Subcutaneous abdominal adipose tissue (tissue), 5 donors: Measurements from ENCODE around the gene POLR3A.

Experiments
- H3K27ac ChIP-seq: one replicate; pipeline ENCODE4 v1.7.0; 2013; ENCODE audit warnings: low read depth, mild to moderate bottlenecking, inconsistent platforms, low read length, moderate library complexity
- H3K27me3 ChIP-seq, 5 donors: one replicate each; pipeline ENCODE4 v1.7.0; 2013; ENCODE audit warnings: low read length in 5 of 5, inconsistent platforms in 1 of 5; ENCODE audit not compliant: control insufficient read depth in 5 of 5, insufficient read depth in 4 of 5
- H3K36me3 ChIP-seq, 5 donors: one replicate each; pipeline ENCODE4 v1.7.0; 2013; ENCODE audit warnings: low read length in 5 of 5; ENCODE audit not compliant: control insufficient read depth in 5 of 5, insufficient read depth in 5 of 5
- H3K4me1 ChIP-seq, 5 donors: one replicate each; pipeline ENCODE4 v1.7.0; 2013; ENCODE audit warnings: low read length in 5 of 5, mild to moderate bottlenecking in 3 of 5, moderate library complexity in 1 of 5; ENCODE audit not compliant: control insufficient read depth in 5 of 5, insufficient read depth in 5 of 5
- H3K4me3 ChIP-seq, 5 donors: one replicate each; pipeline ENCODE4 v1.7.0; 2013; ENCODE audit warnings: low read length in 5 of 5, low read depth in 1 of 5
- H3K9ac ChIP-seq, 5 donors: one replicate each; pipeline ENCODE4 v1.7.0; 2013; ENCODE audit warnings: low read length in 5 of 5, mild to moderate bottlenecking in 4 of 5, moderate library complexity in 3 of 5
- H3K9me3 ChIP-seq, 5 donors: one replicate each; pipeline ENCODE4 v1.7.0; 2013; ENCODE audit warnings: low read length in 5 of 5; ENCODE audit not compliant: control insufficient read depth in 5 of 5
- donor health status: healthy.
- donor health status: healthy.
- donor health status: healthy.
- donor health status: healthy.
- donor health status: healthy.

The POLR3A gene

DNA sequence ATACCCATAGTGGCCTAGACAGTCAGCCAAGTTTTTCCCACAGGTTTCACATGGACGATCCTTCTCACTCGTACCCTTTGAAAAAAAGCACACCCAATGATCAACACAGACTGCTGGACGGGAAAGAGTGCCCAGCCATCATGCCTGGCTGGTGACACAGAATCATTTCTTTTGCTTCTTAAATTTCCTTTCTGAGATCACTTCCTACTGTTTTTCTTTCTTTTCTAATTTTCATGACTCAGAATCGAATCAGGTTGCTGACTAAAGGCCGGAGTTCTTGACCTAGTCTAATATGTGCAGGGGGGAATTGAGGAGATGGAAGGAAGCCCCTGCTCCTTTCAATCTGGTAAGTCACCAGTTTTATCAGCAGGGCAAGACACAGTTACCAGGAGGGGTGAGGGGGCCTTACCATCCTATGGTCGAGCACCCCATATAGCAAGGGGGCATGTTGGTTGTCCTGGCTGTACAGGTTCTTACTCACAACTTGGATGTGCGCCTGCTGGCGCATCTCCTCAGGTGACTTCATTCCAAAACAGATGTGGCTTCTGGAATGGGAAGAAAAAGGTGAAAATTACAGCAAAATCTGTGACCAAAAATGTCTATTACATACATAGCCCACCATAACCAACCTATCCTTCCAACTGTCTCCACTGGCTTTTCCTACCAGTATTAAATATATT lies 3.5 kb downstream of the POLR3A start:
- H3K4me1 ChIP-seq = peaks cover 2 to 25% (median 21%) of the 10 kb centered on the region in 5 donors
- no peaks in the 10 kb centered on the region for H3K9me3 ChIP-seq
- peak overlapping the region in 1 of 5 donors; percentile 6 for H3K9ac ChIP-seq
- H3K27me3 ChIP-seq = no peaks in the 10 kb centered on the region
- peaks cover 23 to 56% (median 51%) of the 10 kb centered on the region in 5 donors for H3K36me3 ChIP-seq
- H3K27ac ChIP-seq = no peak overlapping the region
- H3K4me3 ChIP-seq = no peak overlapping the region

GRCh38 chr10:78023741-78024140 lies 5.6 kb downstream of the POLR3A start:
- H3K27me3 ChIP-seq = no peaks in the 10 kb centered on the region
- H3K4me1 ChIP-seq = peaks cover 0 to 12% (median 11%) of the 10 kb centered on the region in 5 donors
- no peak overlapping the region for H3K9ac ChIP-seq
- no peak overlapping the region for H3K4me3 ChIP-seq
- no peak overlapping the region for H3K27ac ChIP-seq
- peaks cover 33 to 73% (median 68%) of the 10 kb centered on the region in 5 donors for H3K36me3 ChIP-seq
- no peaks in the 10 kb centered on the region for H3K9me3 ChIP-seq

DNA sequence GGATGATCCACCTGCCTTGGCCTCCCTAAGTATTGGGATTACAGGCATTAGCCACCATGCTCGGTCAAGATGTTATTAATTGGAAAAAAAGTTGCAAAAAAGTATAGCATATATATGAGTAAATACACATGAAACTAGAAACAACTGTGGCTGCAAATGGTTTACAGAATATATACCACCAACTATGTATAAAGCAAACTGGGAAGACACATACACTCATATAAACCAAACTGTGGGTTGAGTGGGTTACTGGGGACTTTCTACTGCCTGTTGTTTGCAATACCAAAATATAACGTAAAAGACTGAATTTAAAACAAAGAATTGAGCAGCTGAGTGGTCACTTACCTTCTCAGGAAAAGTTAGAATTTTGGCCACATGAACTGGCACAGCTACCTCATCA lies 8.1 kb downstream of the POLR3A start:
- Histone ChIP-seq H3K36me3 (peaks cover 35 to 95% (median 90%) of the 10 kb centered on the region in 5 donors), H3K9me3 (no peaks in the 10 kb centered on the region), H3K9ac (no peak overlapping the region), H3K27me3 (no peaks in the 10 kb centered on the region), H3K4me1 (no peaks in the 10 kb centered on the region), H3K27ac (no peak overlapping the region), H3K4me3 (no peak overlapping the region)

DNA sequence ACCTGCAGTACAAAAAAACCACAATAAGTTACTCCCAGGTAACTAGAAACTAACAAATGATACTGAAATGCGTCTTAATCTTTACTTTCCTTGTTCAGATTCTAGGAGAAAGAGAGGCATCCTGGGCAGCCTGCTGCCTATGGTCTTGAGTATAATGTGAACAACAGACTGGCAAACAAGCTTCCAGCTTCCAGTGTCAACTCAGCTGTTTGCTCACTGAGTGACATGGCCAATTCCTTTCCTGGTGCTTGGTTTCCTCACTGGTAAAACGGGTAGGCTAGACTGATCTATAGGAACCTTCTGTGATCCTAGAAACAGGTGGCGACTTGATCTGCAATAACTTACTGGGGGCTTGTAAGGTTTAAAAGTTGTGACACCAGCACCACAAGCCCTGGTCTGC lies 10.1 kb downstream of the POLR3A start:
- peaks cover 33 to 91% (median 87%) of the 10 kb centered on the region in 5 donors for H3K36me3 ChIP-seq
- no peaks in the 10 kb centered on the region for H3K27me3 ChIP-seq
- H3K27ac ChIP-seq = no peak overlapping the region
- no peak overlapping the region for H3K4me3 ChIP-seq
- no peak overlapping the region for H3K9ac ChIP-seq
- H3K4me1 ChIP-seq = no peaks in the 10 kb centered on the region
- H3K9me3 ChIP-seq = no peaks in the 10 kb centered on the region

GRCh38 chr10:78017856-78018255 lies 11.5 kb downstream of the POLR3A start:
- Histone ChIP-seq H3K36me3 (peaks cover 39 to 91% (median 82%) of the 10 kb centered on the region in 5 donors), H3K9me3 (no peaks in the 10 kb centered on the region), H3K4me3 (no peak overlapping the region), H3K27me3 (no peaks in the 10 kb centered on the region), H3K4me1 (peaks cover 0 to 9% (median 0%) of the 10 kb centered on the region in 5 donors), H3K9ac (no peak overlapping the region), H3K27ac (no peak overlapping the region)

GRCh38 chr10:78015546-78015945 lies 13.8 kb downstream of the POLR3A start:
- H3K27ac ChIP-seq = no peak overlapping the region
- no peaks in the 10 kb centered on the region for H3K9me3 ChIP-seq
- no peak overlapping the region for H3K9ac ChIP-seq
- peaks cover 0 to 9% (median 0%) of the 10 kb centered on the region in 5 donors for H3K4me1 ChIP-seq
- H3K27me3 ChIP-seq = no peaks in the 10 kb centered on the region
- peaks cover 40 to 91% (median 82%) of the 10 kb centered on the region in 5 donors for H3K36me3 ChIP-seq
- H3K4me3 ChIP-seq = no peak overlapping the region

GRCh38 chr10:78013564-78013963 lies 15.8 kb downstream of the POLR3A start:
- Histone ChIP-seq H3K36me3 (peaks cover 40 to 93% (median 83%) of the 10 kb centered on the region in 5 donors), H3K27me3 (no peaks in the 10 kb centered on the region), H3K9ac (no peak overlapping the region), H3K4me1 (peaks cover 0 to 9% (median 0%) of the 10 kb centered on the region in 5 donors), H3K4me3 (no peak overlapping the region), H3K27ac (no peak overlapping the region), H3K9me3 (no peaks in the 10 kb centered on the region)

DNA sequence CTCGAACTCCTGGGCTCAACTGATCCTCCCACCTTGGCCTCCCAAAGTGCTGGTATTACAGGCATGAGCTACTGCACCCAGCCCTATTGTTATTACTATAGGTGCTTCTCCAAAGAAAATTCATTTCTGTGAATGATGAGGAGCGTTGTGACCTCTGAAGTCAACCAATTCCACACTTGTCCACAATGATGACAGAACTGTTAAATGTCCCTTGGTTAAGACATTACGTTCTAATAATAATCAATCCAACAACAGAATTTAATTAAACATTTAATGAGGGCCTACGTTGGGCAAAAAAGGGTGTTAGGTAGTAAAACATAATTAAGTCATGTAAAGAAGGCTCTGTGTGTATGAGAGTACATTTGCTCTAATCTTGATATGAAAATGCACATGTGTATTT lies 18.2 kb downstream of the POLR3A start:
- H3K27me3 ChIP-seq = no peaks in the 10 kb centered on the region
- no peak overlapping the region for H3K27ac ChIP-seq
- H3K9ac ChIP-seq = no peak overlapping the region
- H3K9me3 ChIP-seq = no peaks in the 10 kb centered on the region
- peaks cover 0 to 9% (median 0%) of the 10 kb centered on the region in 5 donors for H3K4me1 ChIP-seq
- H3K36me3 ChIP-seq = peaks cover 46 to 91% (median 79%) of the 10 kb centered on the region in 5 donors
- H3K4me3 ChIP-seq = no peak overlapping the region

- Histone ChIP-seq H3K4me1 (peaks cover 0 to 9% (median 0%) of the 10 kb centered on the region in 5 donors), H3K27me3 (no peaks in the 10 kb centered on the region), H3K9ac (no peak overlapping the region), H3K36me3 (peaks cover 48 to 91% (median 79%) of the 10 kb centered on the region in 5 donors), H3K9me3 (no peaks in the 10 kb centered on the region), H3K27ac (no peak overlapping the region), H3K4me3 (no peak overlapping the region)
Measured at GRCh38 chr10:78010278-78010677, 19.0 kb downstream of the POLR3A start.

GRCh38 chr10:78009662-78010061 lies 19.7 kb downstream of the POLR3A start:
- Histone ChIP-seq H3K9me3 (no peaks in the 10 kb centered on the region), H3K27ac (no peak overlapping the region), H3K27me3 (no peaks in the 10 kb centered on the region), H3K4me1 (peaks cover 0 to 9% (median 0%) of the 10 kb centered on the region in 5 donors), H3K4me3 (no peak overlapping the region), H3K9ac (no peak overlapping the region), H3K36me3 (peaks cover 44 to 91% (median 79%) of the 10 kb centered on the region in 5 donors)
